ENCODE results near the gene PFDN4.

PFDN4 gene

DNA sequence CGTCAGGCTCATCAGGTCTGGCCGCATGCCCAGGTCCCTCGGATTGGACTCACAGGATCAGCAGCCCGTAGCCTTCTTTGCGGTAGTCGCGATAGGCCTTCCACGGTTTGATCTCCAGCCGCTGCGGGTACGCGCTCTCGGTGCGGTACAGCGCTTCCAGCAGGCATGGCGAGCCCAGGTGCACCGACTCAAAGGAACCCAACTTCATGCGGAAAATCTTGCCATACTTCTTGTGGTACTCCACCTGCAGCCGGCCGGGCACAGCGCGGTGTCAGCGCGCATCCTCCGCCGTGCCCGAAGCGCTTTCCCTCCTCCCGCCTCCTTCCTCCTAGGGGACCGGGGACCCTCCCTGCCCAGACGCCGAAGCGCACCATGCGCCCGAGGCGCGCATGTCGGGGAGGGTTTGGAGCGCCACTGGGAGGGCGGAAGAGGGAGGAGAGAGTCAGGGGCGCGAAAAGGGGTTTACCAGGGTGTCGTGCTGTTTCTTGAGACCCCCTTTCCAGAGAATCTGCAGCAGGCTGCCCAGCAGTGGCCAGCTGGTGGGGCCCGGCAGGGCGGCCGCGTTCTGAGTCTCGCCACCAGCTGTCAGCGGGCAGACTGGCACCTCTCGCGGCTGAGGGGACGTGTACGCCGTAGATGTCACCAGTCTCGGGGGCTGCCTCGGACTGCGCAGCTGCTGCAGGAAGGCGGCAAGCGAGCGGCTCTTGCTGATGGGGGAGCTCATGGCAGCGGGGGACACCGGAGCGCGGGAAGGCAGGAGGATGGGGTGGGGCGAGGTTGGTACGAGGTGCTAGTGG, 34.8 kb upstream of the PFDN4 start:
- H3K4me3 ChIP-seq (IDR thresholded peaks at IDR 0.05; ENCODE audit: insufficient read depth, low read depth, low read length), result no peak overlapping the region

DNA sequence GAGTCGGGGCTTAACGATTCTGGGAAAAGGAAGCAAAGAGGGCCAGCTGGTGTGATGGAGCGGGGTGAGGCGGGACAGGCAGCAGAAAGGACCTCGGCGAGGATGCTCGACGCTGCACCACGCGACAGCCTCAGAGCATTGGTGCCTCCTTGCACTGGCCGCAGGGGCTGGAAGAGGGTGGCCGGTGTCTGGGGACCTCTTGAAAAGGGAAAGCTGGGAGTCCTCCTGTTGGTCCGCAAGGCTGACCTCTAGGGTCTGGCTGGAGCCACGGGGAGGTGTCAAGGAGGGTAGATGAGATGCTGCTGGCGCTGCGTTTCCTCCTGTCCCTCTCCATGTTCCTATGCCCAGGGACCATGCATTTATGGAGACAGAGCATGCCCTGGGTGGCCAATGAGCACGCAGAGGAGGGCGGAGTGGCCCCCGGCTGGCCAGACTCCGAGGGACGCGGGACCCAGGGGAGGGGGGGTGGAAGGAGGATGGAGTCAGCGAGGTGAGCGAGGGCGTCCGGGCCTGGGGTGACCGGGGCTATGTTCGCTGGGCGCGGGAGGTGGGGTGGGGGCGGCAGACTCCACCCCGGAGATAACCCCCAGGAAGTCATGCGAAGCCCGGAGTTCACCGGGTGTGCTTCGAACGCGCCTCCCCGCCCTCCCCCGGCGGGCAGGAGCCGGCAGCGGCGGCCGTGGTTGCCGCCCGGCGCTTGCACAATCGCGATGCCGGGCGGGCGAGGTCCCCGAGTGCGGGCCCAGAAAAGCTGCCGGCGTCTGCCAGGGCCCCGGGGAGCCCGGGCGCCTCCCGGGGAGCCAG, 34.0 kb upstream of the PFDN4 start, which contains the start of gene CYP24A1:
Gene CYP24A1 (minus strand): TSS at position 334 of the 804 bp plus-strand sequence. CDS start 407 bp downstream, outside the sequence.
- H3K27me3 ChIP-seq (ENCODE audit: insufficient read depth, low read depth), result no peaks in the 10 kb centered on the region
- TF ChIP-seq, protein P1, sequence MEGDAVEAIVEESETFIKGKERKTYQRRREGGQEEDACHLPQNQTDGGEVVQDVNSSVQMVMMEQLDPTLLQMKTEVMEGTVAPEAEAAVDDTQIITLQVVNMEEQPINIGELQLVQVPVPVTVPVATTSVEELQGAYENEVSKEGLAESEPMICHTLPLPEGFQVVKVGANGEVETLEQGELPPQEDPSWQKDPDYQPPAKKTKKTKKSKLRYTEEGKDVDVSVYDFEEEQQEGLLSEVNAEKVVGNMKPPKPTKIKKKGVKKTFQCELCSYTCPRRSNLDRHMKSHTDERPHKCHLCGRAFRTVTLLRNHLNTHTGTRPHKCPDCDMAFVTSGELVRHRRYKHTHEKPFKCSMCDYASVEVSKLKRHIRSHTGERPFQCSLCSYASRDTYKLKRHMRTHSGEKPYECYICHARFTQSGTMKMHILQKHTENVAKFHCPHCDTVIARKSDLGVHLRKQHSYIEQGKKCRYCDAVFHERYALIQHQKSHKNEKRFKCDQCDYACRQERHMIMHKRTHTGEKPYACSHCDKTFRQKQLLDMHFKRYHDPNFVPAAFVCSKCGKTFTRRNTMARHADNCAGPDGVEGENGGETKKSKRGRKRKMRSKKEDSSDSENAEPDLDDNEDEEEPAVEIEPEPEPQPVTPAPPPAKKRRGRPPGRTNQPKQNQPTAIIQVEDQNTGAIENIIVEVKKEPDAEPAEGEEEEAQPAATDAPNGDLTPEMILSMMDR (conservative IDR thresholded peaks at IDR 0.05; ENCODE audit: low read depth, low read length), result no peak
- H3K4me1 ChIP-seq (ENCODE audit: low read depth, poor library complexity, severe bottlenecking), result no peaks in the 10 kb centered on the region
- no peak within 1 kb of the TSS for H3K4me2 ChIP-seq
- no peak within 1 kb of the TSS for H2AFZ ChIP-seq (ENCODE audit: low read depth)
- H4K20me1 ChIP-seq (ENCODE audit: insufficient read depth), result no peaks in the 10 kb centered on the region
- no peak within 1 kb of the TSS for H3K9ac ChIP-seq
- H3K36me3 ChIP-seq (ENCODE audit: insufficient read depth), result no peaks in the 10 kb centered on the region
- no peak within 1 kb of the TSS for H3K27ac ChIP-seq
- no peak within 1 kb of the TSS for H3K4me3 ChIP-seq (IDR thresholded peaks at IDR 0.05; ENCODE audit: insufficient read depth, low read depth, low read length)
- H3K79me2 ChIP-seq (ENCODE audit: insufficient read depth, low read depth), result no peaks in the 10 kb centered on the region

More for the DNA sequence above, 34.8 kb upstream of the PFDN4 start:
- Histone ChIP-seq H3K27me3 (ENCODE audit: insufficient read depth, low read depth) (no peaks in the 10 kb centered on the region), H3K4me2 (no peak overlapping the region), H3K27ac (no peak overlapping the region), H3K9ac (no peak overlapping the region), H3K4me1 (ENCODE audit: low read depth, poor library complexity, severe bottlenecking) (no peaks in the 10 kb centered on the region), H3K79me2 (ENCODE audit: insufficient read depth, low read depth) (no peaks in the 10 kb centered on the region), H2AFZ (ENCODE audit: low read depth) (no peak overlapping the region), H4K20me1 (ENCODE audit: insufficient read depth) (no peaks in the 10 kb centered on the region), H3K36me3 (ENCODE audit: insufficient read depth) (no peaks in the 10 kb centered on the region)
- TF ChIP-seq, protein P1 (conservative IDR thresholded peaks at IDR 0.05; ENCODE audit: low read depth, low read length), result no peak

DNA sequence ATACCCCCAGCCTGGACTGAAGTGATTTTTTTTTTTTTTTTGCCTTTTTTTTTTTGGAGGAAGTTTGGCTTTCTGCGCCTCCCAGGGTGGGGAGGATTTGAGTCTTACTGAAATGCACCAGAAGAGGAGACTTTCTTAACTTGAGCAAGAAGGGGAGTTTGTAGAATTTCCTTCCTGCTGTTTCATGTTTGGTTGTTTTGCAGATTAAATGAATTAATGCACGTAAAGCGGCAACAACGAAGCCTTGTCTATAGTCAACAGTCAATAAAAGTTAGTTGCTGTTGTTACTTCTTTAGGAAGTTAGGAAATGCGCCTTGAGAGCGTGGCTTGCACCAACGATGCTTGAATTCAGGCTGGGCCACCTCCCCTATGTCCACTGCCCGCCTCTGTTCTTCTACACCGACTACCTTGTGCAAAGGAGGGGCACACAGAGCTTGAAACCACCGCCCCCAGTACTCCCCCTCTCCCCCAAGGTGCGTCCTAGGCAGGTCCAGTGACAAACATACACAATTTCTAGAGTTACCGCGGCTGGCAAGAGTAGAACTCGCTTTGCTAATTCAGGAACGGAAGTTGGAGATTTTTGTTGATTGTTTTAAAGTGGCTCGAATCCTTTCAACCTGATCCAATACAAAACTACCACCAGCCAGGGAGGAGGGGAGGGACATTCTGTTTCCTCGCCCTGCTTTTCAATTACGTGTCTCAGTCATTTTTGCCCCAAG, 33.3 kb upstream of the PFDN4 start:
- no peak overlapping the region for H2AFZ ChIP-seq (ENCODE audit: low read depth)
- no peaks in the 10 kb centered on the region for H3K79me2 ChIP-seq (ENCODE audit: insufficient read depth, low read depth)
- H3K27me3 ChIP-seq (ENCODE audit: insufficient read depth, low read depth), result no peaks in the 10 kb centered on the region
- no peak overlapping the region for H3K9ac ChIP-seq
- no peak overlapping the region for H3K4me2 ChIP-seq
- H4K20me1 ChIP-seq (ENCODE audit: insufficient read depth), result no peaks in the 10 kb centered on the region
- peaks cover 3% of the 10 kb centered on the region for H3K4me1 ChIP-seq (ENCODE audit: low read depth, poor library complexity, severe bottlenecking)
- no peak overlapping the region for H3K4me3 ChIP-seq (IDR thresholded peaks at IDR 0.05; ENCODE audit: insufficient read depth, low read depth, low read length)
- no peak overlapping the region for H3K27ac ChIP-seq
- TF ChIP-seq, protein P1 (conservative IDR thresholded peaks at IDR 0.05; ENCODE audit: low read depth, low read length), result no peak
- H3K36me3 ChIP-seq (ENCODE audit: insufficient read depth), result no peaks in the 10 kb centered on the region

DNA sequence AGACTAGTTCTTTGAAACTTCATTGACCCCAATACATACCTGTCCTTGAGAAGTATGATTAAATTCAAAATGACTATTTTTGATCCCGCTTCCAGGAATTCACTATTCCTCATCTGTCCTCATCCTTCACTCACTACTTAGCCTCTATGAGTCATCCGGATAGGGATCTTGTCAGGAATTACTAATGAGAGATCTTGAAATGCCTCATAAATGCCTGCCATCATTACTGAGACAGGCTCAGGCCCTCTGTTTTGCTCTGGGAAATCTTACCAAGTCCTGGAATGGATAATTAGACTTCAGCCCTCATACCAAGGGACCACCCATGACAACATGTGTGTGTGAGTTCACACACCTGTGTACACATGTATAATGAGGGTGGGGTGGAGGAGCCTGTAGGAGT, 31.3 kb upstream of the PFDN4 start:
- Histone ChIP-seq H3K4me1 (ENCODE audit: low read depth, poor library complexity, severe bottlenecking) (peaks cover 11% of the 10 kb centered on the region), H3K79me2 (ENCODE audit: insufficient read depth, low read depth) (no peaks in the 10 kb centered on the region), H3K36me3 (ENCODE audit: insufficient read depth) (no peaks in the 10 kb centered on the region), H2AFZ (ENCODE audit: low read depth) (no peak overlapping the region), H3K27ac (no peak overlapping the region), H4K20me1 (ENCODE audit: insufficient read depth) (no peaks in the 10 kb centered on the region), H3K4me2 (no peak overlapping the region), H3K9ac (no peak overlapping the region), H3K4me3 (IDR thresholded peaks at IDR 0.05; ENCODE audit: insufficient read depth, low read depth, low read length) (no peak overlapping the region), H3K27me3 (ENCODE audit: insufficient read depth, low read depth) (no peaks in the 10 kb centered on the region)
- TF ChIP-seq, protein P1 (conservative IDR thresholded peaks at IDR 0.05; ENCODE audit: low read depth, low read length), result no peak

Measured in KMS-11 (cell line).